Fibroblast of pulmonary artery (primary cell): ENCODE data around the gene COMMD10.

Source experiments
- DNase-seq: peaks from one replicate; pipeline ENCODE4 v3.0.0-alpha.2; 2010; ENCODE audit warnings: low read depth
- H3K4me3 ChIP-seq: replicated peaks from 2 replicates; pipeline ENCODE4 v1.5.1; 2011; ENCODE audit warnings: low read depth, mild to moderate bottlenecking, control low read depth, low read length, moderate library complexity
- TF ChIP-seq, protein P1 (sequence below): IDR thresholded peaks from 2 replicates; pipeline ENCODE4 v1.5.1; 2011; ENCODE audit warnings: mild to moderate bottlenecking, control low read depth, low read length, inconsistent platforms; ENCODE audit errors: missing control alignments

COMMD10 gene

GRCh38 chr5:116271446-116272025 is 186.7 kb downstream of the COMMD10 start:
- peak; percentile 39 for DNase-seq
- H3K4me3 ChIP-seq = no peak overlapping the region
- TF ChIP-seq, protein P1, sequence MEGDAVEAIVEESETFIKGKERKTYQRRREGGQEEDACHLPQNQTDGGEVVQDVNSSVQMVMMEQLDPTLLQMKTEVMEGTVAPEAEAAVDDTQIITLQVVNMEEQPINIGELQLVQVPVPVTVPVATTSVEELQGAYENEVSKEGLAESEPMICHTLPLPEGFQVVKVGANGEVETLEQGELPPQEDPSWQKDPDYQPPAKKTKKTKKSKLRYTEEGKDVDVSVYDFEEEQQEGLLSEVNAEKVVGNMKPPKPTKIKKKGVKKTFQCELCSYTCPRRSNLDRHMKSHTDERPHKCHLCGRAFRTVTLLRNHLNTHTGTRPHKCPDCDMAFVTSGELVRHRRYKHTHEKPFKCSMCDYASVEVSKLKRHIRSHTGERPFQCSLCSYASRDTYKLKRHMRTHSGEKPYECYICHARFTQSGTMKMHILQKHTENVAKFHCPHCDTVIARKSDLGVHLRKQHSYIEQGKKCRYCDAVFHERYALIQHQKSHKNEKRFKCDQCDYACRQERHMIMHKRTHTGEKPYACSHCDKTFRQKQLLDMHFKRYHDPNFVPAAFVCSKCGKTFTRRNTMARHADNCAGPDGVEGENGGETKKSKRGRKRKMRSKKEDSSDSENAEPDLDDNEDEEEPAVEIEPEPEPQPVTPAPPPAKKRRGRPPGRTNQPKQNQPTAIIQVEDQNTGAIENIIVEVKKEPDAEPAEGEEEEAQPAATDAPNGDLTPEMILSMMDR = no peak

GRCh38 chr5:116272281-116272941 is 187.6 kb downstream of the COMMD10 start:
- DNase-seq = peak; percentile 73
- H3K4me3 ChIP-seq = no peak overlapping the region
- TF ChIP-seq, protein P1 = peak; percentile 26

DNA sequence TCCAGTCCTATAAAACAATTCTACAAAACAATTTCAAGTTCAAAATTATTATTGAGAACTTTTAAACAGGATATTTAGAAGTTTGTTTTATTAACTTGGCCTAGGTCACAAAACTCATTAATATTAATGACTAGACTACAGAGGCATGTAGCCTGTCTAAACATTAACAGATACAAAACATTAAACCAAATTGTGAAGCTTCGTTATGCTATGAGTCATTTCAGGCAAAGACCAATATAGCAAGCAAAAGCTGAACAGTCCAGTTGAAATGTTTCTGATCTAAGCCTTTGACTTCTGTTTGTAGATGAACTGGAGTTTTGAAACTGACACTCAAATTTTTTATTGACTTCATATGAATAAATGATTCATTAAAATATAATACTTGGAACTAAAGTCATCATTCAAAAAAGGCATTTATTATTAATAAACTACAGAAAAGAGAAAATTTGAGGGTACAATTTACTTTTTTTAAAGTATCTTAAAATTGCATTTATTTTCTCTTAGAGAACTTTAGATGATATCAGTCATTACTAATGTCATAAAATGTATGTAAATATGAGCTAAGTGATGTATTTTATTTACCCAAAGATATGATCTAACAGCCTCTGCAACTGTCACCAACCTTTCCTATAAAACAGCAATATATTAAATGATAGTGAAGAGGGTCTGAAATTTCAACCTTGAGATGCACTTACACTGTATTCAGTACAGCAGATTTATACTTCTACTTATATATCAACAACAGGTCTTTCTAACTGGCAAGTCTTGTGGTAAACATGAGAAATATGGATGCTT is 188.8 kb downstream of the COMMD10 start:
- TF ChIP-seq, protein P1 = no peak
- H3K4me3 ChIP-seq = no peak overlapping the region
- no peak for DNase-seq

GRCh38 chr5:116274251-116274650 is 189.4 kb downstream of the COMMD10 start:
- DNase-seq = no peak
- TF ChIP-seq, protein P1 = no peak
- H3K4me3 ChIP-seq = no peak overlapping the region

DNA sequence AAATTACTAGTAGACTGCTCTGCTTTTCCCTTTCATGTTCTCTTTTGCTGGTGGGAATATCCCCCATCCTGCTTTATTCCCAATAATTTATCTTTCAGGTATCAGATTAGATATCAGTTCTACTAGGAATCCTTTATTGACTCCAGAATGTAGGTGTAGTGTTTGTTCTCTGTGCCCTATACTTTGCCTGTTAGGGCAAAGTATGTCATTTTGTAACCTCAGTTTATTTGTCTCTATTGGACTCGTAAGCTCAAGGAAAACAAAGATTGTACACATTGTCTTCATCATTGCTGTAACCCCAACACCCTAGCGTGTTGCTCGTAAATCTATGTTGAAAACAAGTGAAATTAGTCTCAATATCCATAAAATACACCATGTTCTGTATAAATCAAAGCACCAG is 190.5 kb downstream of the COMMD10 start:
- DNase-seq = no peak
- TF ChIP-seq, protein P1 = no peak
- H3K4me3 ChIP-seq = no peak overlapping the region

- no peak for DNase-seq
- TF ChIP-seq, protein P1 = no peak
- no peak overlapping the region for H3K4me3 ChIP-seq
Observed at GRCh38 chr5:116276952-116277351, 192.1 kb downstream of the COMMD10 start.
